NCI-H1436 (cell line): ENCODE measurements around the gene IRAK3.
"Not testable (repeated sequence)": the region's sequence is repeated elsewhere in the genome, so short reads cannot be mapped to it uniquely, and the experiment has no call there.

Experiments
- DNase-seq: peaks from one replicate; lab custom pipeline; 2025; lab: John Stamatoyannopoulos, UW

The IRAK3 gene

GRCh38 chr12:66174391-66175325 is 14.4 kb upstream of the IRAK3 start:
- not testable (repeated sequence) for DNase-seq

DNA sequence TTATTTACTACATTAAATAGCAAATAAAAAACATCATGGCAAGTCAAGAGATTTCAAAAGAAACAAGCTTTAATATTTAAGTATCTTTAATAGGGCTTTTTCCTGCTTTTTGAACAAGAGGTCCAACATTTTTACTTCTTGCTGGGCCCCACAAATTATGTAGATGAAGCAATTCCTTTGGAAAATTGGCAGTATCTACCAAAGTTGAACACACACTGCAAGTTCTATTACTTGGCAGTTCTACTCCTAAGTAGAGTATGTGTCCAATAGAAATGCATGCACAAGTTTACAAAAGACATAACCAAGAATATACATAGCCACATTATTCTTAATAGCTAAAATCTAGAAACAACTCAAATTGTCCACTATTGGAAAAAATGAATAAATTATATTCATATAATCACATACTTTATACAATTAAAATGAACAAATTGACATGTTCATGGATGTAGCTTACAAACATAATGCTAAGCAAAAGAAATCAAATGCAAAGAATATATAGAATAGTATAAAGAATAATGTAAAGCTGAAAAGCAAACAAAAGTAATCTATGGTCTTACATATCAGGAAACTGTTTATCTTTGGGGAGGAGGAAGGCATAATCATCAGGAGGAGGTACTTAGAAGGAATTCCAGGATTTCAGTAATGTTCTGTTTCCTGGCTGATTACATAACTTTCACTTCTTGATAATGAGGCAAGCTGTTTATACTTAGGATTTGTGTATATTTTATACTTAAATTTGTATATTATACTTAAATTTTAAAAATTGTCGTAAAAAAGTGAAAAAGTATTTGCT is 12.7 kb upstream of the IRAK3 start:
- DNase-seq = no peak

DNA sequence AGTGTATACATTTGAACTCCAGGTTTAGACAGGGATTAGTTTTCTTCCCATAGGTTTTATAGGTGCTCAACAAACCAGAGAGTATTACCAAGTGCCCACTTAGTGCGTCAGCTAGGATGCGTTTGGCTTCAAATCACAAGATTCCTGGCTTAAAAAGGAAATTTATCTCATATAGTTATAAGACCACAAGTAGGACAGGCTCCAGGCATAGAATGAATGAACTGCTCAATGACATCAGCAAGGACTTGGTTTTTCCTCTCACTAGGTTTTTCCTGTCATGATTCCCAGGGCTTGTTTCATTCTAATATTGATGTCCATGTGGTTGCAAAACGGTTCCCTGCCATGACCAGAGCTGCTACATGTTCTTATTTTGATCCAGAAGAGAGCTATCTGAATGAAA is 6.1 kb upstream of the IRAK3 start:
- no peak for DNase-seq

- not testable (repeated sequence) for DNase-seq
These were observed 4.2 kb upstream of the IRAK3 start for GRCh38 chr12:66184822-66185221.

DNA sequence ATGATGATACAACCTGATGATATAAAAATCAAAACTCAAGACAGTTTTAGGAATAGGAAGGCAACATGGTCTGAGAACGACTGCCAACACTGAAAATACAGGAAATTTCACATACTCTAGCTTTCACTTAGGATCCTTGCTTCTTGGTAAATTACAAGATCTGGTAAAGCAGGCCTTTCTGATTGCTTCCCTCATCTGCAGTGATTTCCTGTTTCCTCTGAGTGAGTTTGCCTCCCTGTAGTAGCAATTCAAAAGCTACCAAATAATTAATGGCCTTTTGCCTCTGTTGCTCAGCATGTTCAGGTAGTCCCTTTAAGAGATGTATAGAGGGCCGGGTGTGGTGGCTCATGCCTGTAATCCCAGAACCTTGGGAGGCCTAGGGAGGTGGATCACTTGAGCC is 2.0 kb upstream of the IRAK3 start:
- no peak for DNase-seq

DNA sequence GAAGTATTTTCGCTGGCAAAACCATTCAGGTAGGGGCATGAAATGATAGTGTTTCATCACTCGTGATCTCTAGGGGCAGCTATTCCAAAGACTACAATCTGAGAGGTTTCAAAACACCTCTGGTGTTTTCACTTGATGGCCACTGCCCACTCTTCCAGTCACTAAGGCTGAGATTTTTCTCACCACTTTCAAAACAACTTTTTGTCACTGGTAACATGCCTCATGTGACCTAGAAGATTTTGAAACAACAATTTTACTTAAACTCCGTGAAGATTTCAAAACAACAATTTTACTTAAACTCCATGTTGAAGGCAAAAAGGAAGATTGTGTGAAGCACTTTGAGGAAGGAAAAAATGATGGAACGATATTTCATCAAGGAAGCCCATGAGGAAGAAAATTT is 1.2 kb upstream of the IRAK3 start:
- DNase-seq = no peak

DNA sequence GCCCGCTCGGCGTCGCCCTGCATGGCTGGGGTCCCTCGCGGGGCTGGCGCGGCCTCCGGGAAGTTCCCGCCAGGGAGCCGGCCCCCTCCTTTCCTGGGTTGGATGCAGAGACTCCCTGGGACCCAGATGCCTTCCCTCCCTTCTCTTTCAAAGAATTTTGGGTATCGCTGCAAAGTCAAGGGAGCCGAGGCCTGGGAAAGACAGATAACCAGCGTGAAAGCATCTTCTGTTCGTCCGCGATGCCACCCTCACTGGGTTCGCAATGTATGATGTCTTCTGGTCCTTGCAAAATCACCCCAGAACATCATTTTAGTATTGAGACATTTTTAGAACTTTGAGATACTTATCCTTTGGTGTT is 451 bp downstream of the IRAK3 start:
- no peak for DNase-seq

GRCh38 chr12:66189889-66190288 is 875 bp downstream of the IRAK3 start:
- no peak for DNase-seq

DNA sequence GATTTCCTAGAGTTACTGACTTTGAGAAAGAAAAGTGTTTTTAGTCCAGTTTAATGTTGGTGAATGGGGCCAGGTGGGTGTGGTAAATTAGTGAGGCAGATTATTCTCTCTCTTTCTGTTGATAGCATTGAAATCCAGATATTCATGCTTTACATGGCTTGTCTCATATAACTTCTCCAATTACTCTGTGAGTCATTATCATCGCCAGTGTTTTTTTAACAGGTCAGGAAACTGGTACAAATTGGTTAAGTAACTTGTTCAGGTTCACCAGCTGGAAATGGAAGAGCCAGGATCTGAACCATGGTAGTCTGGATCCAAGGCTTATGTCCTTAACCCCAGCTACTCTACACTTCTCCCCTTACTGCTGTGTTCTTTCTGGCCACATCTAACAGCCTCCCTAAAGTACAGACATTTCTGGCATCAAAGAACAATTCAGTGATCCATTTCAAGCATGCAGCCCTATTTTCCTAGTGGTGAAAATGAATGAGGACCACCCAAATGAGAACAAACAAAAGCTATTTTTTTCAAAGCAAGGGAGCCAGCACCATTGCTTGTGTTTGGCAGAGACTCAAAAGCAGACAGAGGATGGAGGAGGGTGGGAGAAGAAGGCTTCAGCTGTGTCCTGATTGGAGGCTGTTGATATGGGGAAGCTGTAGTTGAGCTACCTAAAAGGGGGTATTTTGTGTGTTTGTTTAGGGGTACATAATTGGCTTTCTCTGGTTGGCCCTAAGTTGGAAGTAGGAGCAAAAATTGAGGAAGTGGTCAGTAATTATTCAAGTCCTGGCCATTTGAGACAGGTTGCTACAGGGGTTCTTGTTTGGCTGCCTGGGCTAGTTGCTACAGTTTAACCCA is 1.7 kb downstream of the IRAK3 start:
- no peak for DNase-seq

GRCh38 chr12:66191547-66192126 is 2.6 kb downstream of the IRAK3 start:
- no peak for DNase-seq

DNA sequence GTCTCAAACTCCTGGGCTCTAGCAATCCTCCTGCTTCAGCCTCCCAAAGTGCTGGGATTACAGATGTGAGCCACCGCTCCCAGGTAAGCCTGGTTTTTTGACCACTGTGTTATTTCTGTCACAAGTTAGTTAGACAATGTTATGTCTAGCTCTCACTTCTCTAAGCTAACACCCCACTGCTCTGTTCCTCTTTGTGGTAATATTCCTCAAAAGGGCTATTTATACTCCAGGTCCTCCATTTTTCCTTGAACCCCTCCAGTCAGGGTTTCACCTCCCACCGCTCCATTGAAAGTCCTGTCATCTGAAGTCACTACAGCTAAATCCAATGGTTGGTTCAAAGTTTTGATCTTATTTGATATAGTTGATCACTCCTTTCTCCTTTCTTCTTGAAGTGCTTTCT is 5.1 kb downstream of the IRAK3 start:
- no peak for DNase-seq

DNA sequence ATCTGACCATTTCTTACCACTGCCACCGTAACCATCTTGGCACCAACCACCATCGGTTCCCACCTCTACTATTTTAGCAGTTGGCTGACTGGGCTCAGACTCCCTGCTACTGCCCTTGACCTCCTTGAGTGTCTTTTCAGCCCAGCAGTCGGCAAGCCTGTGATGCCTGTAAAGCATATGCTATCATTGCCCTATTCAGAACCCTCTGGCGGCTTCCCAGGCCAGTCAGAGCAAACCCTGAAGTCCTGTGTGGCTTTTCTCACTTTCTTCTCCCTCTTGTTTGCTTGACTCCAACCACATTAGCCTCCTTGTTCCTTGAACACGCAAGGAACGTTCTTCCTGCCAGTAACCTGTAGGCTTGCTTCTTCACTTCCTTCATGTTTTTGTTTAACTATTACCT is 6.2 kb downstream of the IRAK3 start:
- no peak for DNase-seq

DNA sequence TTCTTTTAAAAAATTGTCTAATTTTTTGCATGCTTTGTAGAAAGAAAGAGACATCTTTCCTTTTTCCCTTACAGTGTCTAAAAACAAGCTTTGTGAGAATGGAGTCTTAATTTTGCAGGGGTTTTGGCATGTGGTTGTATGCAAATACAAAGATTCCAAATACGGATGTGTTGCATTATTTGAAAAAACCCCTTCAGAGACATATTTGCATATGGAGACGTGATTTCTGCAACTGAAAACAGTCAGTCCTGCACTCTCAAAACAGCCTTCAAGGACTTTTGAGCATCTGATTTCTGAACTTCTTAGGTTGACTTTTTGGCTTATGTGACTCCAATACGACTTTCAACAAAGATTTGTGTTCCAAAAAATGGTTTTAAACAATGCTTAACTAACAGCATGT is 7.8 kb downstream of the IRAK3 start:
- no peak for DNase-seq

- no peak for DNase-seq
These were observed 8.5 kb downstream of the IRAK3 start for GRCh38 chr12:66197495-66197921.

- DNase-seq = no peak
These were observed 10.1 kb downstream of the IRAK3 start for GRCh38 chr12:66199141-66199540.

- no peak for DNase-seq
These were observed 11.0 kb downstream of the IRAK3 start for GRCh38 chr12:66199831-66200509.

- no peak for DNase-seq
These were observed 14.8 kb downstream of the IRAK3 start for GRCh38 chr12:66203820-66204219.

DNA sequence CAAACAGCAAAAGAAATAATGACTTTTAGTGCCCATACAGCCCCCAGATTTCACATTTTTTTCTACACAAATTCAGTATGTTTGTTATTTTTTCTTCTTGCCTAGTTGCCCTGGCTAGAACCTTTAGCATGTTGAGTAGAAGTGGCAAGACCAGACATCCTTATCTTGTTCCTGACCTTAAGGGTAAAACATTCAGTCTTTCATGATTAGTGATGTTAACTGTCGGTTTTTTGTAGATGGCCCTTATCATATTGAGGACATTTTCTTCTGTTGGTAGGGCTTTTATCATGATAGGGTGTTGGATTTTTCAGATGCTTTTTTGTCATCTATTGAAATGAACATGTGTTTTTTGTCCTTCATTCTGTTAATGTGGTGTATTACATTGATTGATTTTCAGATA is 17.1 kb downstream of the IRAK3 start:
- DNase-seq = no peak

DNA sequence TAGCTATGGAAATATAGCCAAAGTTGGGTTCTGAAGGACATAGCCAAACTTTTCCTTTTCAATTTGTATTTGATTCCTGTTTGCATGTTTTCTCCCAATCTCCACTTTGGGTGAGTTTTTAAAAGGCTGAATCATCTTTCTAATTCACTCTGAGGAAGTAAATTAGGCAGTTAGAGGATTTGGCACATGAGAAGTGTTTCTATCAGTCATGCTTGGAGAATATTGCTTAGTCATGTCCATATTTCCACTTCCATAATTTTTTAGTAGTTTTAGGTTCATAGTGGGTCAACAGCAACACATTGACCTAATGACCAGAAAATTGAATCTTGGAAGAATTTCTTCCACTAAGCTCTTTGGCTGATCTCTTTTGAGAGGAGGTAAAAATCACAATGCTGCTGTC is 21.8 kb downstream of the IRAK3 start:
- no peak for DNase-seq

DNA sequence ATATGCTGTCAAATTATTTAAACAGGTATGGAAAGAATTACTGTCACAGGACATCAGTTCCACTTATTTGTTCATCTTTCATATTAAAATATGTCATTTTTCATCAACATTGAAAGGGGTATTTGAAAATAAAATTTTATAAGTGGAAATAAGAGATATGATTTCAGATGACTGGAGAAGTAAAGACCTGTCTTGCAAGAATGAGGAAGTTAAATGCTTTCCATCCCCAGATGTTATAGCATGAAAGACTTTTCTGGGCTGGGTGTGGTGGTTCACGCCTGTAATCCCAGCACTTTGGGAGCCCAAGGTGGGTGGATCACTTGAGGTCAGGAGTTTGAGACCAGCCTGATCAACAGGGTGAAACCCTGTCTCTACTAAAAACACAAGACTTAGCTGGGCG is 22.6 kb downstream of the IRAK3 start:
- not testable (repeated sequence) for DNase-seq

DNA sequence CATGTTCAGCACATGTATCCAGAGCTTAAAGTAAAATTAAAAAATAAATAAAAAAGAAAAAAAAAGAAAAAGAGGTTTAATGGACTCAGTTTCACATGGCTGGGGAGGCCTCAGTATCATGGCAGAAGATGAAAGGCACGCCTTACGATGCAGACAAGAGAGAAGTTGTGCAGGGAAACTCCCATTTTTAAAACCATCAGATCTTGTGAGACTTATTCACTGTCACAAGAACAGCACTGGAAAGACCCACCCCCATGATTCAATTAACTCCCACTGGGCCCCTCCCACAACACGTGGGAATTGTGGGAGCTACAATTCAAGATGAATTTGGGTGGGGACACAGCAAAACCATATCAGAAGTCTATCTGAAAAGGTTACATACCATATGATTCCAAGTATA is 24.0 kb downstream of the IRAK3 start:
- DNase-seq = not testable (repeated sequence)
